Adrenal gland (tissue), 12 donors: Measurements from ENCODE around the gene AP2M1. TPM values are rescaled to one million over a fixed set of nuclear protein-coding genes. Genes with fewer than 3 reads are reported as not detected.

ENCODE experiments used
- DNase-seq, 7 donors: peaks; one replicate each; pipeline ENCODE4 v3.0.0-alpha.2; 2019 to 2020
- H3K27ac ChIP-seq, 5 donors: fragments of 200-600 bp; sonication (generic) in 4 of 5; 1 replicate in 3 of 5; 2 replicates in 2 of 5; pipeline versions ENCODE4 v1.5.1 to v1.8.0; 2016 to 2020; ENCODE audit warnings: mild to moderate bottlenecking in 1 of 5
- H3K27me3 ChIP-seq: fragments of 200-600 bp; 2 replicates; pipeline ENCODE4 v1.8.0; 2021
- H3K36me3 ChIP-seq, 2 donors: fragments of 200-600 bp; replicated peaks in 1 of 2; 1 replicate in 1 of 2; 2 replicates in 1 of 2; pipeline versions ENCODE4 v1.5.1 to v1.8.0; 2018 to 2022
- H3K4me1 ChIP-seq, 2 donors: fragments of 200-600 bp; replicated peaks in 1 of 2; 1 replicate in 1 of 2; 2 replicates in 1 of 2; pipeline versions ENCODE4 v1.5.1 to v1.8.0; 2018 to 2021
- H3K4me3 ChIP-seq, 4 donors: fragments of 200-600 bp; sonication (generic) in 3 of 4; one replicate each; pipeline ENCODE4 v1.5.1; 2016 to 2018
- H3K9me3 ChIP-seq, 3 donors: fragments of 200-600 bp; sonication (generic) in 1 of 3; replicated peaks in 1 of 3; 1 replicate in 2 of 3; 2 replicates in 1 of 3; pipeline versions ENCODE4 v1.5.1 to v1.8.0; 2016 to 2021
- CTCF ChIP-seq, 6 experiments: fragments of 450-650 bp in 4 of 6; fragments of 200-600 bp in 2 of 6; sonication (generic) in 1 of 6; IDR thresholded peaks; 1 replicate in 5 of 6; 2 replicates in 1 of 6; pipeline versions ENCODE4 v1.5.1 to v1.8.0; 2016 to 2021; ENCODE audit warnings: antibody characterized with exemption in 6 of 6, mild to moderate bottlenecking in 2 of 6, moderate library complexity in 1 of 6
- POLR2A ChIP-seq, 2 donors: fragments of 450-650 bp; IDR thresholded peaks; one replicate each; pipeline ENCODE4 v1.6.1; 2017; ENCODE audit warnings: antibody characterized with exemption in 2 of 2, mild to moderate bottlenecking in 2 of 2, moderate library complexity in 1 of 2
- WGBS, 4 donors: extraction: QIAGEN DNeasy Blood & Tissue Kit in 2 of 4; methylation state at CpG; one replicate each; pipeline versions ENCODE4 v1.1.5 to v1.1.7; 2013 to 2017; 5-methylcytosine and 5-hydroxymethylcytosine counted together
- intact Hi-C, 2 donors: fragments of 100-400 bp; cut with DNase I; formaldehyde crosslinking; loops; one replicate each; pipeline versions ENCODE4 v1.14.1 to v1.15.0; 2022 to 2023
- polyA plus RNA-seq, 3 donors: library from polyadenylated mRNA; stranded (reverse); fragments of 200-250 nt in 2 of 3; fragments of 350-450 nt in 1 of 3; fragmentation: Illumina TruSeq in 1 of 3; extraction: RNeasy Lipid Tissue Mini Kit (QIAGEN cat#74804) in 1 of 3; gene quantifications; one replicate each; pipeline ENCODE4 v1.2.3, GENCODE V29; 2013 to 2014
- total RNA-seq, 9 donors: library from RNA; depleted of rRNA in 4 of 9; stranded (reverse); fragments of >200 nt in 4 of 9; fragments of 120-200 nt in 1 of 9; fragmentation: NEBNext Ultra II Directional in 1 of 9; extraction: Animal tissue kit (Norgen Biotek cat#: 25700) in 1 of 9; gene quantifications; one replicate each; pipeline versions ENCODE4 v1.1.0 to v1.2.4, GENCODE V29; 2013 to 2023
- donor health status: healthy with polysubstance abuse.
- donor health status: Bipolar disorder and iron deficiency.
- donor health status: DM: yes; HTN: yes; CAD: no.
- donor health status: DM: no; HTN: no; CAD: no.
- donor health status: DM: no; HTN: no; CAD: no.
- donor health status: DM: yes; HTN: yes; CAD: no.

Gene AP2M1
- total and polyA plus RNA-seq, 12 donors, result 250 to 882 (median 510) TPM

DNA sequence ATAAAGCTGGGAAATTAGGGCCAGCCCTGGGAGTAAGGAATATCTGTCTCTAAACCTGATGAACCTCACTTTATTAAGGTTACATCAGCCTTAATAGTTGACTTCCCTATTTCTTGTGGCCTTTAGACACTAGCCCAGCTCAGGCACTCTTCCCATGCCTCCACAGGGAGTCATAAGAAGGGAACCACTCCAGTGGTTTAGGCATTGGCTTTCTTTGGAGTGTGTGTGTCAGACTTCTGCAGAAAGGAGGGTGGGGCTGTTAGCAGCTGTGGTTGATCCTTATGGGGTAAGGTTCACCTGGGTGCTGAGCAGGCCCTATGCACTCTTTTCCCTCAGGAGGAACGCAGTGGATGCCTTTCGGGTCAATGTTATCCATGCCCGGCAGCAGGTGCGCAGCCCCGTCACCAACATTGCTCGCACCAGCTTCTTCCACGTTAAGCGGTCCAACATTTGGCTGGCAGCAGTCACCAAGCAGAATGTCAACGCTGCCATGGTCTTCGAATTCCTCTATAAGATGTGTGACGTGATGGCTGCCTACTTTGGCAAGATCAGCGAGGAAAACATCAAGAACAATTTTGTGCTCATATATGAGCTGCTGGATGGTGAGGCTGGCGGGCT, 4.0 kb downstream of the AP2M1 start:
- H3K4me3 ChIP-seq, result no peak overlapping the region
- WGBS, 4 donors, result 86 to 91% (median 89%) methylated on average over 10 to 13 of the region's 13 CpGs
- H3K4me1 ChIP-seq, result peaks cover 30 to 52% of the 10 kb centered on the region in 2 donors
- H3K36me3 ChIP-seq, result peaks cover 0 to 68% of the 10 kb centered on the region in 2 donors
- no peaks in the 10 kb centered on the region for H3K9me3 ChIP-seq
- TF ChIP-seq CTCF (IDR thresholded peaks at IDR 0.05), result no peak
- TF ChIP-seq POLR2A (IDR thresholded peaks at IDR 0.05), result no peak
- peak in 1 of 7 donors; percentile 18 for DNase-seq
- no peaks in the 10 kb centered on the region for H3K27me3 ChIP-seq
- peak overlapping the region in 1 of 5 donors; percentile 91 for H3K27ac ChIP-seq
- intact Hi-C loops, result no loop called here

- H3K27ac ChIP-seq, result peak overlapping the region in 1 of 5 donors; percentile 29
- DNase-seq, result no peak
- H3K36me3 ChIP-seq, result peaks cover 0 to 81% of the 10 kb centered on the region in 2 donors
- 81 to 98% (median 88%) methylated on average over 5 to 6 of the region's 6 CpGs for whole genome bisulfite sequencing, 4 donors
- intact Hi-C loops, result no loop called here
- no peak overlapping the region for H3K4me3 ChIP-seq
- no peaks in the 10 kb centered on the region for H3K9me3 ChIP-seq
- H3K4me1 ChIP-seq, result peaks cover 31 to 53% of the 10 kb centered on the region in 2 donors
- TF ChIP-seq POLR2A (IDR thresholded peaks at IDR 0.05) (no peak), CTCF (IDR thresholded peaks at IDR 0.05) (no peak)
- no peaks in the 10 kb centered on the region for H3K27me3 ChIP-seq
Observed at GRCh38 chr3:184180165-184180564, 5.5 kb downstream of the AP2M1 start.

DNA sequence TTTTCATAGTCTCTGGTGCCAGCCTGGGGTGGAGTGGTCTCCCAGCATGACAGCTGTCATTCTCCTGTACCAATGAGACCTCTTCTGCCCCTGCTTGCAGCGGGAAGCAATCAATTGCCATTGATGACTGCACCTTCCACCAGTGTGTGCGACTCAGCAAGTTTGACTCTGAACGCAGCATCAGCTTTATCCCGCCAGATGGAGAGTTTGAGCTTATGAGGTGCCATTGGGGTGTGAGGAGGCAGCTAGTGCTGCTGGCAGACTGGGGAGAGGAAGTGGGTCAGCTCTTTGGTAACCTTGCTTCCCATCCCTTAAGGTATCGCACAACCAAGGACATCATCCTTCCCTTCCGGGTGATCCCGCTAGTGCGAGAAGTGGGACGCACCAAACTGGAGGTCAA, 6.9 kb downstream of the AP2M1 start:
- Histone ChIP-seq H3K27me3 (no peaks in the 10 kb centered on the region), H3K4me3 (no peak overlapping the region), H3K36me3 (peaks cover 0 to 81% of the 10 kb centered on the region in 2 donors), H3K27ac (peak overlapping the region in 2 of 5 donors; percentile 30 to 46), H3K9me3 (no peaks in the 10 kb centered on the region), H3K4me1 (peaks cover 24 to 47% of the 10 kb centered on the region in 2 donors)
- WGBS, 4 donors, result 60 to 79% (median 63%) methylated on average over 9 of the region's 9 CpGs
- peak in 1 of 7 donors; percentile 19 for DNase-seq
- TF ChIP-seq CTCF (IDR thresholded peaks at IDR 0.05) (no peak), POLR2A (IDR thresholded peaks at IDR 0.05) (no peak)
- intact Hi-C loops, result no loop called here

DNA sequence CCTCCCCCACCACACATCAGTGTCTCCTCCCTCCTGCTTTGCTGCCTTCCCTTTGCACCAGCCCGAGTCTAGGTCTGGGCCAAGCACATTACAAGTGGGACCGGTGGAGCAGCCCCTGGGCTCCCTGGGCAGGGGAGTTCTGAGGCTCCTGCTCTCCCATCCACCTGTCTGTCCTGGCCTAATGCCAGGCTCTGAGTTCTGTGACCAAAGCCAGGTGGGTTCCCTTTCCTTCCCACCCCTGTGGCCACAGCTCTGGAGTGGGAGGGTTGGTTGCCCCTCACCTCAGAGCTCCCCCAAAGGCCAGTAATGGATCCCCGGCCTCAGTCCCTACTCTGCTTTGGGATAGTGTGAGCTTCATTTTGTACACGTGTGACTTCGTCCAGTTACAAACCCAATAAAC, 9.0 kb downstream of the AP2M1 start:
- Histone ChIP-seq H3K36me3 (peaks cover 0 to 75% of the 10 kb centered on the region in 2 donors), H3K4me3 (no peak overlapping the region), H3K4me1 (peaks cover 24 to 47% of the 10 kb centered on the region in 2 donors), H3K27me3 (no peaks in the 10 kb centered on the region), H3K27ac (peak overlapping the region in 1 of 5 donors; percentile 18), H3K9me3 (no peaks in the 10 kb centered on the region)
- 77 to 82% (median 80%) methylated on average over 5 of the region's 5 CpGs for WGBS, 4 donors
- peak in 1 of 7 donors; percentile 38 for DNase-seq
- no peak for TF ChIP-seq POLR2A (IDR thresholded peaks at IDR 0.05)
- no peak for TF ChIP-seq CTCF (IDR thresholded peaks at IDR 0.05)
- intact Hi-C loops, result no loop called here
